GM15510 (cell line): ENCODE data around the gene ERC2.

Experiments used
- POLR2A ChIP-seq: IDR thresholded peaks from 3 replicates; pipeline ENCODE4 v1.6.1; 2011; ENCODE audit warnings: borderline replicate concordance; ENCODE audit not compliant: insufficient read length; ENCODE audit errors: extremely low read depth

Gene ERC2

GRCh38 chr3:56001537-56001936 is 466.7 kb downstream of the ERC2 start:
- no peak for TF ChIP-seq POLR2A

GRCh38 chr3:55989366-55989765 is 478.9 kb downstream of the ERC2 start:
- no peak for TF ChIP-seq POLR2A

- TF ChIP-seq POLR2A = no peak
Measured at GRCh38 chr3:55988905-55989304, 479.4 kb downstream of the ERC2 start.

GRCh38 chr3:55984626-55985025 is 483.6 kb downstream of the ERC2 start:
- TF ChIP-seq POLR2A = no peak

- no peak for TF ChIP-seq POLR2A
Measured at GRCh38 chr3:55978953-55979352, 489.3 kb downstream of the ERC2 start.

- no peak for TF ChIP-seq POLR2A
Measured at GRCh38 chr3:55974421-55975165, 493.7 kb downstream of the ERC2 start.

GRCh38 chr3:55969634-55970033 is 498.6 kb downstream of the ERC2 start:
- no peak for TF ChIP-seq POLR2A

GRCh38 chr3:55968331-55968730 is 499.9 kb downstream of the ERC2 start:
- no peak for TF ChIP-seq POLR2A

GRCh38 chr3:55966566-55966965 is 501.7 kb downstream of the ERC2 start:
- TF ChIP-seq POLR2A = no peak

- TF ChIP-seq POLR2A = no peak
Measured at GRCh38 chr3:55965776-55966175, 502.5 kb downstream of the ERC2 start.

GRCh38 chr3:55964491-55964985 is 503.7 kb downstream of the ERC2 start:
- TF ChIP-seq POLR2A = no peak

- TF ChIP-seq POLR2A = no peak
Measured at GRCh38 chr3:55963601-55964000, 504.7 kb downstream of the ERC2 start.

- TF ChIP-seq POLR2A = no peak
Measured at GRCh38 chr3:55959471-55960080, 508.7 kb downstream of the ERC2 start.

GRCh38 chr3:55958605-55959004 is 509.7 kb downstream of the ERC2 start:
- no peak for TF ChIP-seq POLR2A

GRCh38 chr3:55955891-55956477 is 512.3 kb downstream of the ERC2 start:
- TF ChIP-seq POLR2A = no peak

GRCh38 chr3:55951388-55951787 is 516.9 kb downstream of the ERC2 start:
- no peak for TF ChIP-seq POLR2A
